CD4-positive, alpha-beta T cell (primary cell): Measurements from ENCODE around the gene AHNAK2. TPM values are rescaled to one million over a fixed set of nuclear protein-coding genes. Genes with fewer than 3 reads are reported as not detected.
"Not testable (repeated sequence)": the region's sequence is repeated elsewhere in the genome, so short reads cannot be mapped to it uniquely, and the experiment has no call there.

Experiments used
- ATAC-seq: fragments of 200-7000 bp; cut with Tn5 transposase; one replicate; pipeline ENCODE4 v1.10.0; 2022; ENCODE audit warnings: mild to moderate bottlenecking; ENCODE audit not compliant: poor library complexity
- CTCF ChIA-PET: fragments of 350-600 bp; sonication (Branson Sonifier 250); formaldehyde crosslinking; loops from one replicate; lab custom pipeline; 2021; ENCODE audit warnings: antibody characterized with exemption, inconsistent platforms; lab: Charles Lee
- POLR2A ChIA-PET: fragments of 350-600 bp; sonication (Branson Sonifier 250); formaldehyde crosslinking; loops from one replicate; lab custom pipeline; 2021; ENCODE audit warnings: antibody characterized with exemption, inconsistent platforms; lab: Charles Lee
- DNase-seq, 14 experiments: peaks; one replicate each; pipeline ENCODE4 v3.0.0-alpha.2; 2013 to 2020; ENCODE audit warnings: mixed read lengths in 2 of 14
- H3K27ac ChIP-seq, 2 donors: one replicate each; pipeline versions ENCODE4 v1.5.1 to v1.7.0; 2013; ENCODE audit warnings: low read length in 2 of 2, low read depth in 1 of 2, mild to moderate bottlenecking in 1 of 2
- H3K27me3 ChIP-seq, 2 experiments: 1 replicate in 1 of 2; 2 replicates in 1 of 2; pipeline versions ENCODE4 v1.6.1 to v1.7.0; 2013; ENCODE audit warnings: low read length in 2 of 2, control low read depth in 1 of 2, mild to moderate bottlenecking in 1 of 2, moderate library complexity in 1 of 2; ENCODE audit not compliant: insufficient read depth in 2 of 2, control insufficient read depth in 1 of 2
- H3K36me3 ChIP-seq: one replicate; pipeline ENCODE4 v1.6.1; 2013; ENCODE audit warnings: low read length, control low read depth; ENCODE audit not compliant: insufficient read depth
- H3K4me1 ChIP-seq: one replicate; pipeline ENCODE4 v1.6.1; 2013; ENCODE audit warnings: low read length, control low read depth; ENCODE audit not compliant: insufficient read depth
- H3K4me3 ChIP-seq: one replicate; pipeline ENCODE4 v1.5.1; 2013; ENCODE audit warnings: mild to moderate bottlenecking, low read length, moderate library complexity
- H3K9me3 ChIP-seq, 2 experiments: 1 replicate in 1 of 2; 2 replicates in 1 of 2; pipeline versions ENCODE4 v1.6.1 to v1.7.0; 2013; ENCODE audit warnings: low read length in 2 of 2, mild to moderate bottlenecking in 2 of 2, control low read depth in 1 of 2, moderate library complexity in 1 of 2; ENCODE audit not compliant: control insufficient read depth in 1 of 2, insufficient read depth in 1 of 2
- H3K27ac Mint-ChIP-seq: one replicate; pipeline ENCODE4 v1.8.0; 2020; ENCODE audit warnings: mixed read lengths
- H3K27me3 Mint-ChIP-seq: one replicate; pipeline ENCODE4 v1.8.0; 2021; ENCODE audit warnings: mixed read lengths
- H3K36me3 Mint-ChIP-seq: one replicate; pipeline ENCODE4 v1.8.0; 2021; ENCODE audit warnings: low read depth, mixed read lengths
- H3K4me1 Mint-ChIP-seq: one replicate; pipeline ENCODE4 v1.8.0; 2021; ENCODE audit warnings: low read depth, mixed read lengths
- H3K4me3 Mint-ChIP-seq: one replicate; pipeline ENCODE4 v1.8.0; 2020; ENCODE audit warnings: mild to moderate bottlenecking, mixed read lengths
- H3K9me3 Mint-ChIP-seq: one replicate; pipeline ENCODE4 v1.8.0; 2020; ENCODE audit warnings: mixed read lengths
- intact Hi-C, 2 experiments: fragments of 100-400 bp; cut with DNase I in 1 of 2; cut with micrococcal nuclease in 1 of 2; formaldehyde crosslinking; loops; one replicate each; pipeline versions ENCODE4 v1.15.1 to v1.9.0; 2023 to 2025; cut with DNase I, micrococcal nuclease
- total RNA-seq, 174 experiments: library from RNA in 2 of 174; stranded (reverse) in 2 of 174; gene quantifications; one replicate each; pipeline ENCODE4 v1.2.3 and lab custom pipeline; 2021 to 2026
- TF ChIP-seq, protein P1 (sequence below): fragments of 200-600 bp; IDR thresholded peaks from one replicate; pipeline ENCODE4 v1.8.0; 2022; ENCODE audit warnings: antibody characterized with exemption, mild to moderate bottlenecking

The AHNAK2 gene
- total RNA-seq, 2 experiments from 2014 or later = 0.05 TPM; not detected in 1

DNA sequence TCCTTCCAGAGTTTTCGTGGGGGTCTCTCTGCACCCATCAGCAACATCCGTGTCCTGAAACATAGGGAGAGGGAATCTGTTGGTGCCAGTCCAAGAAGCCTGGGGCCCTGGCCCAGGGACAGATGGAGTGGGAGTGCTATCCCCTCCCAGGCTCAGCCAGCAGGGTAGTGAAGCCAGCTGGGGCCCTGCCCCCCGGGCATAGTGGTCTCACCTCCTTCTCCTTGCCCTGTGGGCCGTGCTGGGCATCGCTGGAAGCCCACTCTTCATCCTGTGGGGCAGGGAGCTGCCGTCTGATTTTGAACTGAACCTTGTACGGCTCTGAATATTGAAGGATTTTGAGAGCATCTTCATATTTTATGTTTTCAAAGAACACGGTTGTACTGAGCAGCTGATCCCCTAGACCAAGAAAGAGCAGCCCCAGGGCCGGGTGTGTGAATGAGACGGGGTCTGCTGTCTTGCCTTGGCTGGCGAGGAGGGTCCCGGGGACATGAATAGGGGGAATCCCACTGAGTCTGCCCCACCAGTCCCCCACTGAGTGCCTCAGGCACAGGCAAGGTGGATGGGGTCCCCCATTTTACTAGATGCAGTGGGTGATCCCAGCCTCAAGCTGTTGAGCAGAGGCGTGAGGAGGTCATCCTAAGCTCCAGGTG, 23.3 kb downstream of the AHNAK2 start:
- ChIA-PET CTCF (no interaction called here), POLR2A (no interaction called here)
- Mint-ChIP-seq H3K36me3 (no peaks in the 10 kb centered on the region), H3K4me3 (no peak overlapping the region), H3K27ac (no peak overlapping the region), H3K9me3 (no peaks in the 10 kb centered on the region), H3K27me3 (peaks cover 19% of the 10 kb centered on the region), H3K4me1 (no peaks in the 10 kb centered on the region)
- Histone ChIP-seq H3K4me3 (no peak overlapping the region), H3K27me3 (peaks cover 6 to 11% of the 10 kb centered on the region in 2 experiments), H3K27ac (no peak overlapping the region), H3K9me3 (peaks cover 0 to 10% of the 10 kb centered on the region in 2 experiments), H3K4me1 (no peaks in the 10 kb centered on the region), H3K36me3 (no peaks in the 10 kb centered on the region)
- intact Hi-C loops = no loop called here
- ATAC-seq (no peak), DNase-seq (no peak)
- TF ChIP-seq, protein P1, sequence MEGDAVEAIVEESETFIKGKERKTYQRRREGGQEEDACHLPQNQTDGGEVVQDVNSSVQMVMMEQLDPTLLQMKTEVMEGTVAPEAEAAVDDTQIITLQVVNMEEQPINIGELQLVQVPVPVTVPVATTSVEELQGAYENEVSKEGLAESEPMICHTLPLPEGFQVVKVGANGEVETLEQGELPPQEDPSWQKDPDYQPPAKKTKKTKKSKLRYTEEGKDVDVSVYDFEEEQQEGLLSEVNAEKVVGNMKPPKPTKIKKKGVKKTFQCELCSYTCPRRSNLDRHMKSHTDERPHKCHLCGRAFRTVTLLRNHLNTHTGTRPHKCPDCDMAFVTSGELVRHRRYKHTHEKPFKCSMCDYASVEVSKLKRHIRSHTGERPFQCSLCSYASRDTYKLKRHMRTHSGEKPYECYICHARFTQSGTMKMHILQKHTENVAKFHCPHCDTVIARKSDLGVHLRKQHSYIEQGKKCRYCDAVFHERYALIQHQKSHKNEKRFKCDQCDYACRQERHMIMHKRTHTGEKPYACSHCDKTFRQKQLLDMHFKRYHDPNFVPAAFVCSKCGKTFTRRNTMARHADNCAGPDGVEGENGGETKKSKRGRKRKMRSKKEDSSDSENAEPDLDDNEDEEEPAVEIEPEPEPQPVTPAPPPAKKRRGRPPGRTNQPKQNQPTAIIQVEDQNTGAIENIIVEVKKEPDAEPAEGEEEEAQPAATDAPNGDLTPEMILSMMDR = no peak

DNA sequence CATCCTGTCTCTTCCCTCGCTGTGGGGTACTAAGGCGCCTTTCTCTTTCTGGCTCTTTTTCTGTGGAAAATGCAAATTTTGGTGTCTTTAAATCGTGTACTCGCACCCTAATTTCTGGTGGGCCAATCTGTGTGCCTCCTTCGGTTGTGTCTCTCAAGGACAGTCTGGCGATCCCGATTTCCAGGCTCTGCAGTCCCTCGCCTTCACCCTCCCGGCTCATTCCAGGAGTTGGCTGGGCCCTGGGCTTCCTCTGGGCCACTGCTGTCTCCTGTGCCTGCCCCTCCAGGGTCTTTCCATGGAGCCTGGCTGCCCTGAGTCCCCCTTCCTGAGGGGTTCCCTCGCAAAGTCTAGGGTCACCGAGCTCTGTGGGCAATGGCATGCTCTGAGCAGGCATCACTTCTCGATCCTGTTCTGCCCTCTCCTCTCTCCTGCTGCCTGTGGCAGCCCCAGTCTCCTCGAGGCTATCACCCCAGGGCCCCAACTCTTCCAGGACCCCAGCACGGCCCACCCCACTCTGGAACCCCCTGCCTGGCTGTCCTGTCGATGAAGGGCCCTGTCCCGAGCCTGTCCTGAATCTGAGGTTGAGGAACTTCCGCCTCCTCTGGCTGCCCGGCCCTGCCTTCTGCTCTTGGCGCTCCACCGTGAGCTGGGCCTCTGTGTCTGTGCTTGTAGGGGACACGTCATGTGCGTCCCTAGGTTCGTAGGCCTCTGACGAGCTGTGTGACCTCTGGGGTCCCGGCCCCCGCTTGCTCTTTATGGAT, 24.1 kb downstream of the AHNAK2 start:
- no peak overlapping the region for H3K27ac Mint-ChIP-seq

DNA sequence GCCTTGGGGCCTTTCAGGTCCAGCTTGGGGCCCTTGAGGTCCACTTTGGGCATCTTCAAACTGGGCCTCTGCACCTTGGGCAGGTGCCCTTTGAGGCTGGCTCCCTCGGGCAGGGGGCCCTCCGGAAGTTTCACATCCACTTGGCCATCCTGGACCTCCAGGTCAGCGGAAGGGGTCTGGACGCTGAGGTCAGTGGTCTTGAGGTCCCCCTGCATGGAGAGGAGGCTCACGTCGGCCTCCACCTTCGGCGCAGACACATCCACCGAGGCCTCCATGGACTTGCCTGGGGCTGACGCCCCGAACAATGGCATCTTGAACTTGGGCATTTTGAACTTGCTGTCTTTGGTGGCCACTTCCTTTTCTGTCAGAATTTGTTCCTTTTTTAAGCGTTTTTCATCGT, 25.1 kb downstream of the AHNAK2 start:
- Histone ChIP-seq H3K4me1 (no peaks in the 10 kb centered on the region), H3K27ac (no peak overlapping the region), H3K27me3 (peaks cover 6 to 11% of the 10 kb centered on the region in 2 experiments), H3K9me3 (peaks cover 0 to 10% of the 10 kb centered on the region in 2 experiments), H3K36me3 (no peaks in the 10 kb centered on the region), H3K4me3 (no peak overlapping the region)
- Mint-ChIP-seq H3K4me3 (no peak overlapping the region), H3K4me1 (no peaks in the 10 kb centered on the region), H3K36me3 (no peaks in the 10 kb centered on the region), H3K27ac (no peak overlapping the region), H3K9me3 (no peaks in the 10 kb centered on the region), H3K27me3 (peaks cover 16% of the 10 kb centered on the region)
- ChIA-PET CTCF (no interaction called here), POLR2A (no interaction called here)
- TF ChIP-seq, protein P1 = no peak
- ATAC-seq (no peak), DNase-seq (no peak)
- intact Hi-C loops = no loop called here

More for the DNA sequence above, 24.1 kb downstream of the AHNAK2 start:
- Histone ChIP-seq H3K27ac (no peak overlapping the region), H3K27me3 (peaks cover 6 to 11% of the 10 kb centered on the region in 2 experiments), H3K9me3 (peaks cover 0 to 10% of the 10 kb centered on the region in 2 experiments), H3K4me3 (no peak overlapping the region), H3K4me1 (no peaks in the 10 kb centered on the region), H3K36me3 (no peaks in the 10 kb centered on the region)
- Mint-ChIP-seq H3K4me1 (no peaks in the 10 kb centered on the region), H3K27me3 (peaks cover 16% of the 10 kb centered on the region), H3K4me3 (no peak overlapping the region), H3K36me3 (no peaks in the 10 kb centered on the region), H3K9me3 (no peaks in the 10 kb centered on the region)
- intact Hi-C loops = no loop called here
- ChIA-PET CTCF (no interaction called here), POLR2A (no interaction called here)
- ATAC-seq = no peak
- peak in 1 of 14 experiments; percentile 1 for DNase-seq
- TF ChIP-seq, protein P1 = no peak

DNA sequence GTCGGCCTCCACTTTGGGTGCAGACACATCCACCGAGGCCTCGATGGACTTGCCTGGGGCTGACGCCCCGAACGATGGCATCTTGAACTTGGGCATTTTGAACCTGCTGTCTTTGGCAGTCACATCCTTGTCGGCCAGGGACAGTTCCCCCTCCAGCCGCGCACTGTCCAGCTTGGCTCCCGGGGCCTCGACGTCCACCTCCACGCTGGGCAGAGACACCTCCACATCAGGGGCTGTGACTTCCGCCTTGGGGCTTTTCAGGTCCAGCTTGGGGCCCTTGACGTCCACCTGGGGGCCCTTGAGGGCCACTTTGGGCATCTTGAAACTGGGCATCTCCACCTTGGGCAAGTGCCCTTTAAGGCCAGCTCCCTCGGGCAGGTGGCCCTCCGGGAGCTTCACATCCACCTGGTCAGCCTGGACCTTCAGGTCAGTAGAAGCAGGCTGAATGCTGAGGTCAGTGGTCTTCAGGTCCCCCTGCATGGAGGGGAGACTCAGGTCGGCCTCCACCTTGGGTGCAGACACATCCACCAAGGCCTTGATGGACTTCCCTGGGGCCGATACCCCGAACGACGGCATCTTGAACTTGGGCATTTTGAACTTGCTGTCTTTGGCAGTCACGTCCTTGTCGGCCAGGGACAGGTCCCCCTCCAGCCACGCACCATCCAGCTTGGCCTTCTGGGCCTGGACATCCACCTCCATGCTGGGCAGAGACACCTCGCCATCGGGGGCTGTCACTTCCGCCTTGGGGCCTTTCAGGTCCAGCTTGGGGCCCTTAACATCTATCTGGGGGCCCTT, 26.1 kb downstream of the AHNAK2 start:
- H3K4me3 Mint-ChIP-seq, H3K36me3 ChIP-seq, H3K27ac ChIP-seq, H3K27me3 Mint-ChIP-seq, H3K4me3 ChIP-seq, H3K9me3 ChIP-seq, intact Hi-C loops, H3K36me3 Mint-ChIP-seq, H3K27ac Mint-ChIP-seq, H3K4me1 ChIP-seq, POLR2A ChIA-PET, H3K9me3 Mint-ChIP-seq, H3K27me3 ChIP-seq, H3K4me1 Mint-ChIP-seq, CTCF ChIA-PET, ATAC-seq: not testable (repeated sequence)
- DNase-seq = peak in 1 of 14 experiments; percentile 1

DNA sequence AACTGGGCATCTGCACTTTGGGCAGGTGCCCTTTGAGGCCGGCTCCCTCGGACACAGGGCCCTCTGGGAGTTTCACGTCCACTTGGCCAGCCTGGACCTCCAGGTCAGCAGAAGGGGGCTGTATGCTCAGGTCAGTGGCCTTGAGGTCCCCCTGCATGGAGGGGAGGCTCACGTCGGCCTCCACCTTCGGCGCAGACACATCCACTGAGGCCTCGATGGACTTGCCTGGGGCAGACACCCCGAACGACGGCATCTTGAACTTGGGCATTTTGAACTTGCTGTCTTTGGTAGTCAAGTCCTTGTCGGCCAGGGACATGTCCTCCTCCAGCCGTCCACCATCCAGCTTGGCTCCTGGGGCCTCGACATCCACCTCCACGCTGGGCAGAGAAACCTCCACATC, 27.5 kb downstream of the AHNAK2 start:
- H3K4me3 ChIP-seq, H3K9me3 ChIP-seq, H3K36me3 Mint-ChIP-seq, DNase-seq, H3K27ac Mint-ChIP-seq, H3K27me3 Mint-ChIP-seq, H3K36me3 ChIP-seq, H3K27ac ChIP-seq, H3K4me1 Mint-ChIP-seq, POLR2A ChIA-PET, H3K4me1 ChIP-seq, intact Hi-C loops, H3K27me3 ChIP-seq, CTCF ChIA-PET, ATAC-seq, H3K4me3 Mint-ChIP-seq, H3K9me3 Mint-ChIP-seq: not testable (repeated sequence)
